Measurements from ENCODE around the gene STMN3.

Gene STMN3

DNA sequence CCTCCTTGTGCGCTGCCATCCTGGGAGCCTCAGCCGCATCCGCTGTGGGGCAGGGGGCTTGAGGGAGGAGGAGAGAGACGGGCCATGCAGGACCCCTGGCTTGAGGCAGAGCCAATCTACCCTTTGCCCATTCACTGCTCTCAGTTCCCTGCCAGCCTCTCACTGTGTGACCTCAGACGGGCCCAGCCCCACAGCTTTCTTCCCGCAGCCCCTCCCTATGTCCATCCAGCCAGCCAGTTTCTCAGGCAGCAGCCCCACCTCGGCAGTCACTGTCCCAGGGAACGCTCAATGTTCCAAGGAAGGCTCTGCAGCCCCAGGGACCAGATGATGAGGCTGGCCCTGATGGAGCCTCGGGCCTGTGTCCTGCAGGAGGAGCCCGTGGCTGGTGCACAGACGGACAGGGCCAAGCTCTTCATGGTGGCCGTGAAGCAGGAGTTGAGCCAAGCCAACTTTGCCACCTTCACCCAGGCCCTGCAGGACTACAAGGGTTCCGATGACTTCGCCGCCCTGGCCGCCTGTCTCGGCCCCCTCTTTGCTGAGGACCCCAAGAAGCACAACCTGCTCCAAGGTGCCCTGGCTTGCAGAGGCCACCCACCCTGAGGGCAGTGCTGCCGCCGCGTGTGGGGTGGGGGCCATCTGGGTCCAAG lies 39.3 kb upstream of the STMN3 start (continued):
- TF ChIP-seq ZFP69B (tag by site-specific recombination; IDR thresholded peaks at IDR 0.05) = peak; percentile 43; the same call in 1 of the 2 replicates
- TF ChIP-seq ZNF600 (tag by site-specific recombination; IDR thresholded peaks at IDR 0.05) = 0 out of 2 replicates have a peak, but pooled peaks have one; percentile 62
- no peak for TF ChIP-seq ZNF843 (tag by site-specific recombination; IDR thresholded peaks at IDR 0.05)
- no peak for TF ChIP-seq ZNF302 (tag by site-specific recombination; IDR thresholded peaks at IDR 0.05; ENCODE audit: low read depth)
- TF ChIP-seq ZNF585B (tag by site-specific recombination; IDR thresholded peaks at IDR 0.05) = no peak
- TF ChIP-seq ZNF792 (tag by site-specific recombination; IDR thresholded peaks at IDR 0.05) = no peak
- TF ChIP-seq ZNF404 (tag by site-specific recombination; IDR thresholded peaks at IDR 0.05) = no peak
- TF ChIP-seq HOXA7 (CRISPR knock-in tag; IDR thresholded peaks at IDR 0.05; ENCODE audit: borderline replicate concordance) = no peak
- TF ChIP-seq ZBTB48 (tag by site-specific recombination; IDR thresholded peaks at IDR 0.05) = peak; percentile 95
- TF ChIP-seq ZNF394 (tag by site-specific recombination; IDR thresholded peaks at IDR 0.05; ENCODE audit: borderline replicate concordance) = no peak
- peak; percentile 76; the same call in 1 of the 2 replicates for TF ChIP-seq ZNF548 (tag by site-specific recombination; IDR thresholded peaks at IDR 0.05)
- TF ChIP-seq, protein P1, sequence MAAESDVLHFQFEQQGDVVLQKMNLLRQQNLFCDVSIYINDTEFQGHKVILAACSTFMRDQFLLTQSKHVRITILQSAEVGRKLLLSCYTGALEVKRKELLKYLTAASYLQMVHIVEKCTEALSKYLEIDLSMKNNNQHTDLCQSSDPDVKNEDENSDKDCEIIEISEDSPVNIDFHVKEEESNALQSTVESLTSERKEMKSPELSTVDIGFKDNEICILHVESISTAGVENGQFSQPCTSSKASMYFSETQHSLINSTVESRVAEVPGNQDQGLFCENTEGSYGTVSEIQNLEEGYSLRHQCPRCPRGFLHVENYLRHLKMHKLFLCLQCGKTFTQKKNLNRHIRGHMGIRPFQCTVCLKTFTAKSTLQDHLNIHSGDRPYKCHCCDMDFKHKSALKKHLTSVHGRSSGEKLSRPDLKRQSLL (tag by site-specific recombination; IDR thresholded peaks at IDR 0.05) = 0 out of 2 replicates have a peak, but pooled peaks have one; percentile 12

DNA sequence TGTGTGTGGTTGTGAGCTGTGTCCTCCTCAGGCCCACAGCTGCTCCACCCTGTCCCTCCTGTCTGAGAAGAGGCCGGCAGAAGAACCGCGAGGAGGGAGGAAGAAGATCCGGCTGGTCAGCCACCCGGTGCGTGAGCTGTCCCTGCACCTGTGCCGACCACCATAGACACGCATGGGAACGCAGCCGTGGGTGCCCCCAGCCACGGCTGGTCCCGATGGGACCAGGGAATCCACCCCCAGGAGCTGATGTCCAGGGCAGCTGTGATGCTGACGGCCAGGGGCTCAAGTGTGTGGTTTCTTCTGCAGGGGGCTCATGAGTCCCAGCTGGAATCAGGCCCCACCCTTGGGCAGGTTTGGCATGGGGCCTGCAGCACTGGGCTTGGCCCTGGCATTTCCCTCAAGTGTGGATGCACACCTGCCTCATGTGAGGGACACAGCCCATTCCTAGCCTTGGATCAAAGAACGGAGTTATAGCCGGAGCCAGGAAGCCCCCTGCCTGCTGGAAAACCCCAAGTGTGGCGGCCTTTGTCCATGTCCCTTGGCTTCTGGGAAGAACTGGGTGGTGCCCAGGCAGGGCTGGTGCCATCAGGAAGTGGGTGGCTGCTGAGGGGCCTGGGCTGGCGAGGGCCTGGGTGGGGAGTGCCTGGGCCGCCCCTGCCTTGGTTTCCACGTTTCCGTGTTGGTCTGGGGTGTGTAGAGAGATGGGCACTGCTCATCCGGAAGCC lies 38.6 kb upstream of the STMN3 start:
- no peak overlapping the region for H3K27ac ChIP-seq (ENCODE audit: extremely low read depth, low read depth, low read length)
- CTCF ChIA-PET = interaction anchor here (1.5 kb wide), 1 partner anchor 153 kb away, joined by 4 read pairs; no protein-coding TSS in a partner anchor
- no peaks in the 10 kb centered on the region for H3K4me1 ChIP-seq (ENCODE audit: control insufficient read depth, insufficient read depth, low read length)
- no peaks in the 10 kb centered on the region for H3K9me3 ChIP-seq (ENCODE audit: control insufficient read depth, insufficient read depth, low read depth, low read length)
- peaks cover 0 to 12% of the 10 kb centered on the region in 2 experiments; a peak in 1 of 3 replicates for H3K36me3 ChIP-seq (ENCODE audit: control insufficient read depth in 2 of 2, insufficient read depth in 1 of 2, low read length in 2 of 2)
- no peak for TF ChIP-seq ZNF174 (tag by site-specific recombination; IDR thresholded peaks at IDR 0.05)
- no peak for TF ChIP-seq HOXA7 (CRISPR knock-in tag; IDR thresholded peaks at IDR 0.05; ENCODE audit: borderline replicate concordance)
- no peak for TF ChIP-seq ZNF670 (tag by site-specific recombination; IDR thresholded peaks at IDR 0.05; ENCODE audit: low read depth)
- TF ChIP-seq GLIS1 (tag by site-specific recombination; IDR thresholded peaks at IDR 0.05) = peak; percentile 60
- TF ChIP-seq ZIC2 (tag by site-specific recombination; IDR thresholded peaks at IDR 0.05) = 0 out of 2 replicates have a peak, but pooled peaks have one; percentile 18
- no peak for TF ChIP-seq ZBTB17 (tag by site-specific recombination; IDR thresholded peaks at IDR 0.05)
- no peak for TF ChIP-seq ZNF600 (tag by site-specific recombination; IDR thresholded peaks at IDR 0.05)
- TF ChIP-seq, protein P2, sequence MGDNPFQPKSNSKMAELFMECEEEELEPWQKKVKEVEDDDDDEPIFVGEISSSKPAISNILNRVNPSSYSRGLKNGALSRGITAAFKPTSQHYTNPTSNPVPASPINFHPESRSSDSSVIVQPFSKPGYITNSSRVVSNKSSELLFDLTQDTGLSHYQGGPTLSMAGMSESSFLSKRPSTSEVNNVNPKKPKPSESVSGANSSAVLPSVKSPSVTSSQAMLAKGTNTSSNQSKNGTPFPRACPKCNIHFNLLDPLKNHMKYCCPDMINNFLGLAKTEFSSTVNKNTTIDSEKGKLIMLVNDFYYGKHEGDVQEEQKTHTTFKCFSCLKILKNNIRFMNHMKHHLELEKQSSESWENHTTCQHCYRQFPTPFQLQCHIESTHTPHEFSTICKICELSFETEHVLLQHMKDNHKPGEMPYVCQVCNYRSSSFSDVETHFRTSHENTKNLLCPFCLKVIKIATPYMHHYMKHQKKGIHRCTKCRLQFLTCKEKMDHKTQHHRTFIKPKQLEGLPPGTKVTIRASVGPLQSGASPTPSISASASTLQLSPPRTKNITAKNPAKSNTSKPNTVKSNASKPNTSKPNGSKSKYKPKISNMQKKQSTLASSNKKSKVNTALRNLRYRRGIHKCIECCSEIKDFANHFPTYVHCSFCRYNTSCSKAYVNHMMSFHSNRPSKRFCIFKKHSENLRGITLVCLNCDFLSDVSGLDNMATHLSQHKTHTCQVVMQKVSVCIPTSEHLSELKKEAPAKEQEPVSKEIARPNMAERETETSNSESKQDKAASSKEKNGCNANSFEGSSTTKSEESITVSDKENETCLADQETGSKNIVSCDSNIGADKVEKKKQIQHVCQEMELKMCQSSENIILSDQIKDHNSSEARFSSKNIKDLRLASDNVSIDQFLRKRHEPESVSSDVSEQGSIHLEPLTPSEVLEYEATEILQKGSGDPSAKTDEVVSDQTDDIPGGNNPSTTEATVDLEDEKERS (tag by site-specific recombination; IDR thresholded peaks at IDR 0.05) = no peak
- no peak for TF ChIP-seq ZNF707 (tag by site-specific recombination; IDR thresholded peaks at IDR 0.05)
- no peak for TF ChIP-seq ZBTB21 (tag by site-specific recombination; IDR thresholded peaks at IDR 0.05)
- no peak for TF ChIP-seq ZNF560 (tag by site-specific recombination; IDR thresholded peaks at IDR 0.05; ENCODE audit: borderline replicate concordance)
- no peak for TF ChIP-seq KLF1 (tag by site-specific recombination; IDR thresholded peaks at IDR 0.05)
- H3K4me3 ChIP-seq (ENCODE audit: low read depth, low read length) = no peak overlapping the region
- POLR2A ChIA-PET = interaction anchor here (1.2 kb wide), 1 partner anchor 9 kb away, joined by 3 read pairs; no protein-coding TSS in a partner anchor

All from HEK293 (cell line).